H1 (cell line): ENCODE measurements around the gene BCL7B. TPM values are rescaled to one million over a fixed set of nuclear protein-coding genes. Genes with fewer than 3 reads are reported as not detected.

ENCODE experiments used
- CTCF ChIA-PET: fragments of 300-600 bp; sonication (Branson Sonifier 250); formaldehyde crosslinking; loops from one replicate; lab custom pipeline; 2021; ENCODE audit not compliant: partially characterized antibody; lab: Charles Lee
- POLR2A ChIA-PET: fragments of 300-600 bp; sonication (Branson Sonifier 250); formaldehyde crosslinking; loops from one replicate; lab custom pipeline; 2021; ENCODE audit warnings: inconsistent platforms; ENCODE audit not compliant: partially characterized antibody; lab: Charles Lee
- DNase-seq, 2 experiments: peaks; one replicate each; pipeline versions ENCODE4 v3.0.0 to v3.0.0-alpha.2; 2010 to 2022; ENCODE audit warnings: low spot score in 2 of 2, low read depth in 1 of 2, mixed read lengths in 1 of 2
- FAIRE-seq: peaks from 2 replicates; lab custom pipeline; 2011; peaks lifted over from hg19 to GRCh38; lab: Jason Lieb, UNC
- H2AFZ ChIP-seq: 2 replicates; pipeline ENCODE4 v1.8.1; 2012; ENCODE audit warnings: low read length, inconsistent platforms
- H2AK5ac ChIP-seq: 2 replicates; pipeline ENCODE4 v1.6.1; 2013; ENCODE audit warnings: low read depth, low read length
- H2BK120ac ChIP-seq: replicated peaks from 2 replicates; pipeline ENCODE3; 2013; ENCODE audit warnings: low read depth, low read length, inconsistent platforms
- H2BK12ac ChIP-seq: 2 replicates; pipeline ENCODE4 v1.6.1; 2013; ENCODE audit warnings: low read depth, low read length
- H2BK15ac ChIP-seq: 2 replicates; pipeline ENCODE4 v1.6.1; 2013; ENCODE audit warnings: low read length
- H2BK20ac ChIP-seq: 2 replicates; pipeline ENCODE4 v1.6.1; 2013; ENCODE audit warnings: low read length
- H2BK5ac ChIP-seq: 2 replicates; pipeline ENCODE4 v1.6.1; 2013; ENCODE audit warnings: low read depth, low read length
- H3K14ac ChIP-seq: 2 replicates; pipeline ENCODE4 v1.6.1; 2013; ENCODE audit warnings: inconsistent platforms; ENCODE audit not compliant: insufficient read length
- H3K18ac ChIP-seq: 2 replicates; pipeline ENCODE4 v1.6.1; 2013; ENCODE audit warnings: low read length; ENCODE audit errors: extremely low read depth
- H3K23ac ChIP-seq: 2 replicates; pipeline ENCODE4 v1.6.1; 2013; ENCODE audit warnings: inconsistent platforms; ENCODE audit not compliant: insufficient read length
- H3K23me2 ChIP-seq: 2 replicates; pipeline ENCODE4 v1.6.1; 2013; ENCODE audit warnings: low read depth, low read length
- H3K27ac ChIP-seq: 2 replicates; pipeline ENCODE4 v1.6.1; 2011; ENCODE audit warnings: low read depth, low read length, inconsistent platforms
- H3K27me3 ChIP-seq, 4 experiments: replicated peaks in 1 of 4; 1 replicate in 1 of 4; 2 replicates in 3 of 4; pipeline versions ENCODE4 v1.6.1 to v1.8.1; 2011 to 2013; ENCODE audit warnings: low read length in 3 of 4, mild to moderate bottlenecking in 3 of 4, inconsistent platforms in 2 of 4, mixed read lengths in 2 of 4, moderate library complexity in 1 of 4; ENCODE audit not compliant: control insufficient read depth in 3 of 4, insufficient read depth in 3 of 4; ENCODE audit errors: extremely low read depth in 1 of 4
- H3K36me3 ChIP-seq, 4 experiments: 2 replicates each; pipeline versions ENCODE4 v1.6.1 to v1.8.1; 2011 to 2013; ENCODE audit warnings: mild to moderate bottlenecking in 4 of 4, low read length in 3 of 4, moderate library complexity in 2 of 4, control low read depth in 1 of 4, inconsistent platforms in 1 of 4; ENCODE audit not compliant: insufficient read depth in 4 of 4, control insufficient read depth in 2 of 4
- H3K4ac ChIP-seq: replicated peaks from 2 replicates; pipeline ENCODE3; 2013; ENCODE audit warnings: low read length, low read depth, mixed read lengths, inconsistent platforms; ENCODE audit not compliant: insufficient read length
- H3K4me1 ChIP-seq, 4 experiments: replicated peaks in 1 of 4; 1 replicate in 1 of 4; 2 replicates in 3 of 4; pipeline versions ENCODE4 v1.6.1 to v1.8.1; 2011 to 2013; ENCODE audit warnings: low read length in 3 of 4, inconsistent platforms in 2 of 4, mixed read lengths in 1 of 4; ENCODE audit not compliant: insufficient read depth in 4 of 4, control insufficient read depth in 3 of 4
- H3K4me2 ChIP-seq, 2 experiments: 2 replicates each; pipeline versions ENCODE4 v1.6.1 to v1.8.1; 2011 to 2013; ENCODE audit warnings: low read depth in 2 of 2, low read length in 2 of 2, control low read depth in 1 of 2, inconsistent platforms in 1 of 2, mild to moderate bottlenecking in 1 of 2; ENCODE audit not compliant: insufficient read depth in 1 of 2
- H3K4me3 ChIP-seq, 4 experiments: fragments of 200-600, 300-600 bp in 1 of 4; sonication (generic), shearing (Covaris generic), sonication (Bioruptor Twin) in 1 of 4; 2 replicates each; pipeline versions ENCODE4 v1.5.1 to v1.8.1; 2011 to 2016; ENCODE audit warnings: low read length in 4 of 4, low read depth in 3 of 4, control low read depth in 2 of 4, inconsistent platforms in 2 of 4, mild to moderate bottlenecking in 2 of 4, mixed read lengths in 1 of 4, moderate library complexity in 1 of 4; ENCODE audit not compliant: insufficient read depth in 2 of 4; ENCODE audit errors: extremely low read depth in 1 of 4
- H3K56ac ChIP-seq: replicated peaks from 2 replicates; pipeline ENCODE3; 2013; ENCODE audit warnings: low read depth, mild to moderate bottlenecking, mixed read lengths, low read length, inconsistent platforms; ENCODE audit not compliant: insufficient read length
- H3K79me1 ChIP-seq: 2 replicates; pipeline ENCODE4 v1.6.1; 2013; ENCODE audit warnings: low read depth, low read length, control low read depth
- H3K79me2 ChIP-seq, 2 experiments: 2 replicates each; pipeline versions ENCODE4 v1.6.1 to v1.8.1; 2012 to 2013; ENCODE audit warnings: low read length in 2 of 2, mild to moderate bottlenecking in 2 of 2, inconsistent platforms in 1 of 2; ENCODE audit not compliant: insufficient read depth in 2 of 2, control insufficient read depth in 1 of 2
- H3K9ac ChIP-seq, 4 experiments: replicated peaks in 1 of 4; 1 replicate in 1 of 4; 2 replicates in 3 of 4; pipeline versions ENCODE4 v1.6.1 to v1.8.1; 2011 to 2013; ENCODE audit warnings: low read depth in 3 of 4, low read length in 3 of 4, control low read depth in 2 of 4, mild to moderate bottlenecking in 2 of 4, moderate library complexity in 2 of 4, inconsistent platforms in 1 of 4; ENCODE audit errors: extremely low read depth in 1 of 4
- H3K9me3 ChIP-seq, 2 experiments: 2 replicates each; pipeline versions ENCODE4 v1.6.1 to v1.8.1; 2012 to 2013; ENCODE audit warnings: mild to moderate bottlenecking in 2 of 2, moderate library complexity in 2 of 2, control low read depth in 1 of 2, inconsistent platforms in 1 of 2, low read depth in 1 of 2, low read length in 1 of 2, mixed read lengths in 1 of 2; ENCODE audit not compliant: insufficient read depth in 2 of 2
- H4K20me1 ChIP-seq, 2 experiments: replicated peaks in 1 of 2; 2 replicates each; pipeline versions ENCODE3 to v1.8.1; 2011 to 2013; ENCODE audit warnings: inconsistent platforms in 2 of 2, low read length in 2 of 2, mild to moderate bottlenecking in 1 of 2; ENCODE audit not compliant: insufficient read depth in 2 of 2, control insufficient read depth in 1 of 2
- H4K5ac ChIP-seq: 2 replicates; pipeline ENCODE4 v1.6.1; 2013; ENCODE audit warnings: low read length, low read depth, mixed read lengths, inconsistent platforms; ENCODE audit not compliant: insufficient read length
- H4K8ac ChIP-seq: 2 replicates; pipeline ENCODE4 v1.8.0; 2013; ENCODE audit warnings: mild to moderate bottlenecking, moderate library complexity, low read length, inconsistent platforms; ENCODE audit not compliant: insufficient read depth; ENCODE audit errors: extremely low read depth
- H4K91ac ChIP-seq: replicated peaks from 2 replicates; pipeline ENCODE3; 2013; ENCODE audit warnings: low read length, mixed read lengths, inconsistent platforms; ENCODE audit not compliant: insufficient read length
- CHD1 ChIP-seq: IDR thresholded peaks from 2 replicates; pipeline ENCODE4 v1.6.1; 2012; ENCODE audit warnings: low read depth, low read length, improper control_type of control experiment
- HDAC2 ChIP-seq, 2 experiments: fragments of 300-600 bp in 1 of 2; sonication (generic) in 1 of 2; IDR thresholded peaks; 2 replicates each; pipeline ENCODE4 v1.6.1; 2011 to 2012; ENCODE audit warnings: low read depth in 2 of 2, low read length in 2 of 2, mild to moderate bottlenecking in 2 of 2, moderate library complexity in 2 of 2, borderline replicate concordance in 1 of 2, inconsistent platforms in 1 of 2
- whole genome bisulfite sequencing, 2 experiments: shearing (Covaris generic) in 1 of 2; methylation state at CpG; one replicate each; pipeline versions ENCODE4 v1.1.6 to v1.1.7; 2013 to 2015; ENCODE audit warnings: low lambda C conversion rate in 2 of 2, mixed read lengths in 2 of 2, inconsistent platforms in 1 of 2, low coverage in 1 of 2, missing lambda C conversion rate in 1 of 2; ENCODE audit not compliant: insufficient replicate concordance in 2 of 2, insufficient coverage in 1 of 2, insufficient read length in 1 of 2; ENCODE audit errors: extremely low coverage in 1 of 2, missing lambda C conversion rate in 1 of 2; 5-methylcytosine and 5-hydroxymethylcytosine counted together
- polyA plus RNA-seq, 7 experiments: library from polyadenylated mRNA; depleted of rRNA in 3 of 7; stranded (reverse) in 5 of 7; unstranded in 2 of 7; fragments of >200 nt in 5 of 7; fragments of 200-250 nt in 2 of 7; gene quantifications; 1 replicate in 5 of 7; 2 replicates in 1 of 7; 4 replicates in 1 of 7; pipeline versions ENCODE4 v1.2.1 to v1.2.3, GENCODE V29; 2011 to 2013; ENCODE audit warnings: missing spikeins in 2 of 7, mixed read lengths in 2 of 7
- total RNA-seq: library from RNA; stranded (reverse); fragmentation: NEBNext Ultra II Directional; extraction: Animal tissue kit (Norgen Biotek cat#: 25700); gene quantifications from 2 replicates; pipeline ENCODE4 v1.2.1, GENCODE V29; 2021

Gene BCL7B
- total and polyA plus RNA-seq, 2 of the 8 experiments (the other 6 are each of a cell fraction or from before 2014, with no cell fraction given), result 24.9 to 44.6 TPM

DNA sequence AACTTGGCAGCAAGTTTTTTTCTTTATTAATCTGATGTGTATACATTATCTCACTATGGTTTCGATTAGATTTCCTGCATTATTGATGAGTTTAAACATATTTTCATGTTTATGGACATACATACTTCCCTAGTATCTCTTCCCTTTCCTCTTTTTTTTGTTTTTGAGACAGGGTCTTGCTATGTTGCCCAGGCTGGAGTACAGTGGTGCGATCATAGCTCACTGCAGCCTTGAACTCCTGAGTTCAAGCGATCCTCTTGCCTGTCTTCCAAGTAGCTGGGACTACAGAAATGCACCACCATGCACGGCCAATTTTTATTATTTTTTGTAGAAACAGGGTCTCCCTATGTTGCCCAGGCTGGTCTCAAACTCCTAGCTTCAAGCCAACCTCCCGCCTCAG lies 54.3 kb downstream of the BCL7B start:
- no peak for DNase-seq
- H4K8ac ChIP-seq, result no peak overlapping the region
- H3K56ac ChIP-seq, result no peak overlapping the region
- no peak overlapping the region for H2BK15ac ChIP-seq
- FAIRE-seq, result no peak
- POLR2A ChIA-PET, result interaction anchor here (8.6 kb wide), 1 partner anchor 17 kb away, joined by 55 read pairs; the partner anchor contains the start of gene BAZ1B
- no peak overlapping the region for H2AK5ac ChIP-seq
- H2BK12ac ChIP-seq, result no peak overlapping the region
- no peak overlapping the region for H3K9ac ChIP-seq
- 96% methylated on average over 5 of the region's 5 CpGs; no CpG with 5 or more reads in 1 of the 2 experiments for WGBS, 2 experiments
- no peak overlapping the region for H3K23ac ChIP-seq
- H2BK5ac ChIP-seq, result no peak overlapping the region
- no peak overlapping the region for H3K4me2 ChIP-seq
- no peak overlapping the region for H2AFZ ChIP-seq
- no peak overlapping the region for H2BK20ac ChIP-seq
- H3K79me1 ChIP-seq, result no peaks in the 10 kb centered on the region; the same call in 1 of the 2 replicates
- H3K14ac ChIP-seq, result no peak overlapping the region
- no peaks in the 10 kb centered on the region for H3K23me2 ChIP-seq
- H3K18ac ChIP-seq, result no peak overlapping the region
- H4K5ac ChIP-seq, result no peak overlapping the region
- no peak overlapping the region for H3K4me3 ChIP-seq
- no peak overlapping the region for H3K4ac ChIP-seq
- no peaks in the 10 kb centered on the region for H3K27me3 ChIP-seq
- CTCF ChIA-PET, result no interaction called here
- peaks cover 6 to 41% of the 10 kb centered on the region in 2 experiments; a peak in 3 of 4 replicates for H3K79me2 ChIP-seq
- H3K4me1 ChIP-seq, result no peaks in the 10 kb centered on the region
- H3K27ac ChIP-seq, result no peak overlapping the region
- no peak overlapping the region for H4K91ac ChIP-seq
- no peaks in the 10 kb centered on the region for H3K9me3 ChIP-seq
- H2BK120ac ChIP-seq, result no peak overlapping the region
- H4K20me1 ChIP-seq, result peaks cover 10 to 15% of the 10 kb centered on the region in 2 experiments
- peaks cover 31 to 91% (median 73%) of the 10 kb centered on the region in 4 experiments for H3K36me3 ChIP-seq
- TF ChIP-seq HDAC2 (IDR thresholded peaks at IDR 0.05; ENCODE audit: borderline replicate concordance in 1 of 2, low read depth in 2 of 2, low read length in 2 of 2) (no peak), CHD1 (no peak)
